ENCODE measurements around the gene PGRMC1.
"Not testable (repeated sequence)": the region's sequence is repeated elsewhere in the genome, so short reads cannot be mapped to it uniquely, and the experiment has no call there.

Gene PGRMC1

GRCh38 chrX:119235051-119235511 is 1.0 kb upstream of the PGRMC1 start:
- no peak for DNase-seq

- peak; percentile 20 for DNase-seq
Measured at GRCh38 chrX:119236623-119237561, 807 bp downstream of the PGRMC1 start.

- no peak for DNase-seq
Measured at GRCh38 chrX:119237562-119237942, 1.5 kb downstream of the PGRMC1 start.

- DNase-seq: no peak
Measured at GRCh38 chrX:119238557-119238956, 2.5 kb downstream of the PGRMC1 start.

GRCh38 chrX:119240356-119240755 is 4.3 kb downstream of the PGRMC1 start:
- DNase-seq: no peak

GRCh38 chrX:119247702-119248101 is 11.6 kb downstream of the PGRMC1 start:
- no peak for DNase-seq

GRCh38 chrX:119249891-119250290 is 13.8 kb downstream of the PGRMC1 start:
- DNase-seq: no peak

GRCh38 chrX:119251386-119251785 is 15.3 kb downstream of the PGRMC1 start:
- DNase-seq: no peak

GRCh38 chrX:119252716-119253115 is 16.6 kb downstream of the PGRMC1 start:
- DNase-seq: no peak

- DNase-seq: no peak
Measured at GRCh38 chrX:119266364-119266995, 30.4 kb downstream of the PGRMC1 start.

- not testable (repeated sequence) for DNase-seq
Measured at GRCh38 chrX:119267115-119267514, 31.0 kb downstream of the PGRMC1 start.

- DNase-seq: no peak
Measured at GRCh38 chrX:119272882-119273419, 36.9 kb downstream of the PGRMC1 start.

GRCh38 chrX:119273420-119274192 is 37.5 kb downstream of the PGRMC1 start:
- peak; percentile 11 for DNase-seq

- not testable (repeated sequence) for DNase-seq
Measured at GRCh38 chrX:119282347-119282746, 46.3 kb downstream of the PGRMC1 start.

GRCh38 chrX:119288890-119289393 is 52.9 kb downstream of the PGRMC1 start:
- no peak for DNase-seq

GRCh38 chrX:119290476-119290875 is 54.4 kb downstream of the PGRMC1 start:
- DNase-seq: no peak

GRCh38 chrX:119291246-119291645 is 55.2 kb downstream of the PGRMC1 start:
- DNase-seq: not testable (repeated sequence)

- DNase-seq: no peak
Measured at GRCh38 chrX:119292445-119292844, 56.4 kb downstream of the PGRMC1 start.

All from kidney glomerular epithelial cell (primary cell).